ENCODE data around the gene CEP85. TPM values are rescaled to one million over a fixed set of nuclear protein-coding genes. Genes with fewer than 3 reads are reported as not detected.
A peak's percentile ranks its signal among the peaks of the same experiment; 100 is the strongest.
"Not testable (repeated sequence)": the region's sequence is repeated elsewhere in the genome, so short reads cannot be mapped to it uniquely, and the experiment has no call there.

Gene CEP85
- total and polyA plus RNA-seq, 4 experiments from 2014 or later, result 6.7 to 21.9 (median 14.9) TPM

- Histone ChIP-seq H3K4me1 (ENCODE audit: insufficient read depth, low read length) (peaks cover 42% of the 10 kb centered on the region), H3K36me3 (ENCODE audit: insufficient read depth, low read length) (no peaks in the 10 kb centered on the region), H3K9me3 (ENCODE audit: control insufficient read depth in 1 of 2, low read length in 2 of 2) (no peaks in the 10 kb centered on the region), H3K4me3 (ENCODE audit: low read length in 2 of 2) (peak overlapping the region; percentile 29 to 69), H3K27ac (ENCODE audit: low read depth, low read length) (peak overlapping the region; percentile 74), H3K27me3 (ENCODE audit: insufficient read depth, low read length) (no peaks in the 10 kb centered on the region)
- Mint-ChIP-seq H3K36me3 (peaks cover 0 to 3% of the 10 kb centered on the region in 2 donors), H3K27ac (peak overlapping the region; percentile 81 to 98 (median 96)), H3K4me1 (peaks cover 28 to 46% (median 37%) of the 10 kb centered on the region in 4 donors), H3K4me3 (peak overlapping the region; percentile 95 to 99 (median 98)), H3K9me3 (peaks cover 0 to 2% (median 0%) of the 10 kb centered on the region in 8 donors), H3K27me3 (no peaks in the 10 kb centered on the region)
- POLR2A ChIA-PET (ENCODE audit: partially characterized antibody), result interaction anchor here (0.7 to 38.6 kb wide), 12 partner anchors 4 to 310 kb away, joined by 3 to 3358 read pairs (median 4); partner anchors contain the start of genes CD52, CEP85, SH3BGRL3 and UBXN11
- peak; percentile 51 to 68 (median 62) for DNase-seq
- CTCF ChIA-PET (ENCODE audit: partially characterized antibody), result interaction anchor here (0.8 to 25.6 kb wide), 8 partner anchors 12 to 110 kb away, joined by 3 to 1027 read pairs (median 7); partner anchors contain the start of genes CD52 and SH3BGRL3
- intact Hi-C loops (cut with micrococcal nuclease), result loop anchor here (1.0 kb wide), 2 partner anchors 10 to 20 kb away; partner anchors contain the start of gene CD52
Observed at GRCh38 chr1:26307363-26307781, 73.4 kb downstream of the CEP85 start.

- H3K36me3 Mint-ChIP-seq; H3K9me3 ChIP-seq (ENCODE audit: control insufficient read depth in 1 of 2, low read length in 2 of 2); H3K27me3 ChIP-seq (ENCODE audit: insufficient read depth, low read length); H3K27me3 Mint-ChIP-seq; H3K36me3 ChIP-seq (ENCODE audit: insufficient read depth, low read length); H3K9me3 Mint-ChIP-seq: not testable (repeated sequence)
- intact Hi-C loops (cut with micrococcal nuclease), result loop anchor here (1.0 kb wide), 2 partner anchors 9 to 21 kb away; partner anchors contain the start of gene CD52
- H3K4me1 ChIP-seq (ENCODE audit: insufficient read depth, low read length), result peaks cover 44% of the 10 kb centered on the region
- ChIA-PET CTCF (ENCODE audit: partially characterized antibody) (interaction anchor here (0.7 to 25.6 kb wide), 12 partner anchors 12 to 109 kb away, joined by 3 to 1027 read pairs (median 5); partner anchors contain the start of genes CD52 and SH3BGRL3), POLR2A (ENCODE audit: partially characterized antibody) (interaction anchor here (0.7 to 38.6 kb wide), 10 partner anchors 4 to 311 kb away, joined by 3 to 3358 read pairs (median 5); partner anchors contain the start of genes CD52, CEP85, SH3BGRL3 and UBXN11)
- H3K27ac ChIP-seq (ENCODE audit: low read depth, low read length), result peak overlapping the region; percentile 74
- peak in 1 of 5 donors; percentile 64 for DNase-seq
- H3K4me3 ChIP-seq (ENCODE audit: low read length in 2 of 2), result peak overlapping the region; percentile 29 to 69
- Mint-ChIP-seq H3K4me1 (peaks cover 31 to 50% (median 40%) of the 10 kb centered on the region in 4 donors), H3K4me3 (peak overlapping the region; percentile 23 to 99 (median 98)), H3K27ac (peak overlapping the region; percentile 81 to 98 (median 96))
Observed at GRCh38 chr1:26307966-26308899, 74.2 kb downstream of the CEP85 start.

GRCh38 chr1:26314501-26314900 lies 80.5 kb downstream of the CEP85 start:
- H3K9me3 ChIP-seq (ENCODE audit: control insufficient read depth in 1 of 2, low read length in 2 of 2), result no peaks in the 10 kb centered on the region
- ChIA-PET CTCF (ENCODE audit: partially characterized antibody) (interaction anchor here (0.7 to 25.6 kb wide), 6 partner anchors 9 to 102 kb away, joined by 3 to 1027 read pairs (median 4); partner anchors contain the start of genes CEP85 and SH3BGRL3), POLR2A (ENCODE audit: partially characterized antibody) (interaction anchor here (0.5 to 33.0 kb wide), 7 partner anchors 8 to 118 kb away, joined by 3 to 3358 read pairs (median 5); partner anchors contain the start of genes DHDDS, SH3BGRL3 and UBXN11)
- H3K27me3 ChIP-seq (ENCODE audit: insufficient read depth, low read length), result no peaks in the 10 kb centered on the region
- H3K4me1 ChIP-seq (ENCODE audit: insufficient read depth, low read length), result peaks cover 50% of the 10 kb centered on the region
- H3K9me3 Mint-ChIP-seq, result no peaks in the 10 kb centered on the region
- H3K27ac Mint-ChIP-seq, result peak overlapping the region; percentile 52 to 97 (median 83)
- intact Hi-C loops (cut with micrococcal nuclease), result no loop called here
- peaks cover 18 to 19% of the 10 kb centered on the region in 2 donors for H3K36me3 Mint-ChIP-seq
- no peaks in the 10 kb centered on the region for H3K27me3 Mint-ChIP-seq
- peaks cover 40 to 72% (median 49%) of the 10 kb centered on the region in 4 donors for H3K4me1 Mint-ChIP-seq
- H3K4me3 Mint-ChIP-seq, result peak overlapping the region in 6 of 8 donors; percentile 46 to 93 (median 83)
- H3K36me3 ChIP-seq (ENCODE audit: insufficient read depth, low read length), result peaks cover 3% of the 10 kb centered on the region
- no peak overlapping the region for H3K4me3 ChIP-seq (ENCODE audit: low read length in 2 of 2)
- DNase-seq, result no peak
- no peak overlapping the region for H3K27ac ChIP-seq (ENCODE audit: low read depth, low read length)

- peak overlapping the region in 7 of 8 donors; percentile 89 to 100 (median 95) for H3K4me3 Mint-ChIP-seq
Observed at GRCh38 chr1:26315874-26316850, 82.2 kb downstream of the CEP85 start.

GRCh38 chr1:26317146-26317545 lies 83.1 kb downstream of the CEP85 start:
- Histone ChIP-seq H3K4me3 (ENCODE audit: low read length in 2 of 2) (peak overlapping the region; percentile 94 to 99), H3K4me1 (ENCODE audit: insufficient read depth, low read length) (peaks cover 70% of the 10 kb centered on the region), H3K9me3 (ENCODE audit: control insufficient read depth in 1 of 2, low read length in 2 of 2) (no peaks in the 10 kb centered on the region), H3K27me3 (ENCODE audit: insufficient read depth, low read length) (no peaks in the 10 kb centered on the region), H3K27ac (ENCODE audit: low read depth, low read length) (peak overlapping the region; percentile 69), H3K36me3 (ENCODE audit: insufficient read depth, low read length) (peaks cover 24% of the 10 kb centered on the region)
- Mint-ChIP-seq H3K27ac (peak overlapping the region; percentile 83 to 97 (median 93)), H3K27me3 (no peaks in the 10 kb centered on the region), H3K36me3 (peaks cover 37 to 38% of the 10 kb centered on the region in 2 donors), H3K9me3 (no peaks in the 10 kb centered on the region), H3K4me3 (peak overlapping the region; percentile 93 to 100 (median 96)), H3K4me1 (peaks cover 47 to 87% (median 62%) of the 10 kb centered on the region in 4 donors)
- intact Hi-C loops (cut with micrococcal nuclease), result loop anchor here (1.0 kb wide), 2 partner anchors 10 to 61 kb away; no protein-coding TSS in a partner anchor
- no peak for DNase-seq
- POLR2A ChIA-PET (ENCODE audit: partially characterized antibody), result interaction anchor here (0.5 to 33.0 kb wide), 11 partner anchors 16 to 1060 kb away, joined by 3 to 3358 read pairs (median 14); partner anchors contain the start of genes CEP85, DHDDS, SH3BGRL3 and UBXN11
- CTCF ChIA-PET (ENCODE audit: partially characterized antibody), result interaction anchor here (0.5 to 25.6 kb wide), 9 partner anchors 9 to 88 kb away, joined by 3 to 1027 read pairs (median 11); partner anchors contain the start of genes SH3BGRL3 and UBXN11

More at GRCh38 chr1:26315874-26316850, 82.2 kb downstream of the CEP85 start:
- POLR2A ChIA-PET (ENCODE audit: partially characterized antibody), result interaction anchor here (0.6 to 33.0 kb wide), 8 partner anchors 23 to 116 kb away, joined by 3 to 3358 read pairs (median 6); partner anchors contain the start of genes CEP85, DHDDS, SH3BGRL3 and UBXN11
- DNase-seq, result no peak
- intact Hi-C loops (cut with micrococcal nuclease), result no loop called here
- no peaks in the 10 kb centered on the region for H3K27me3 ChIP-seq (ENCODE audit: insufficient read depth, low read length)
- peak overlapping the region in 1 of 2 donors; percentile 12 for H3K4me3 ChIP-seq (ENCODE audit: low read length in 2 of 2)
- H3K27me3 Mint-ChIP-seq, result no peaks in the 10 kb centered on the region
- peaks cover 45 to 87% (median 59%) of the 10 kb centered on the region in 4 donors for H3K4me1 Mint-ChIP-seq
- peaks cover 31 to 32% of the 10 kb centered on the region in 2 donors for H3K36me3 Mint-ChIP-seq
- H3K9me3 Mint-ChIP-seq, result no peaks in the 10 kb centered on the region
- peak overlapping the region; percentile 77 to 97 (median 91) for H3K27ac Mint-ChIP-seq
- CTCF ChIA-PET (ENCODE audit: partially characterized antibody), result interaction anchor here (0.5 to 25.6 kb wide), 6 partner anchors 8 to 101 kb away, joined by 3 to 1027 read pairs (median 16); partner anchors contain the start of genes SH3BGRL3 and UBXN11
- peaks cover 60% of the 10 kb centered on the region for H3K4me1 ChIP-seq (ENCODE audit: insufficient read depth, low read length)
- peaks cover 15% of the 10 kb centered on the region for H3K36me3 ChIP-seq (ENCODE audit: insufficient read depth, low read length)
- no peaks in the 10 kb centered on the region for H3K9me3 ChIP-seq (ENCODE audit: control insufficient read depth in 1 of 2, low read length in 2 of 2)
- peak overlapping the region; percentile 69 for H3K27ac ChIP-seq (ENCODE audit: low read depth, low read length)
